DND-41 (cell line): ENCODE data around the gene FLNC.

ENCODE experiments used
- ATAC-seq: fragments of 200-7000 bp; cut with Tn5 transposase; 3 replicates; pipeline ENCODE4 v1.9.1; 2021; ENCODE audit warnings: low read depth; ENCODE audit not compliant: insufficient read depth
- DNase-seq: peaks from one replicate; pipeline ENCODE4 v3.0.0-alpha.2; 2020
- H2AFZ ChIP-seq: 2 replicates; pipeline ENCODE4 v1.6.0; 2012; ENCODE audit warnings: low read depth, low read length
- H3K27ac ChIP-seq: 2 replicates; pipeline ENCODE4 v1.5.1; 2012; ENCODE audit warnings: low read length, inconsistent platforms
- H3K27me3 ChIP-seq: fragments of 200-600 bp; sonication (generic); 2 replicates; pipeline ENCODE4 v1.6.0; 2012; ENCODE audit warnings: low read length, mild to moderate bottlenecking, inconsistent platforms; ENCODE audit not compliant: insufficient read depth, poor library complexity
- H3K36me3 ChIP-seq: 2 replicates; pipeline ENCODE4 v1.5.1; 2012; ENCODE audit warnings: low read length, inconsistent platforms; ENCODE audit not compliant: insufficient read depth
- H3K4me1 ChIP-seq: 2 replicates; pipeline ENCODE4 v1.5.1; 2012; ENCODE audit warnings: mild to moderate bottlenecking, low read length; ENCODE audit not compliant: insufficient read depth
- H3K4me2 ChIP-seq: 2 replicates; pipeline ENCODE4 v1.6.0; 2012; ENCODE audit warnings: mild to moderate bottlenecking, moderate library complexity, low read length, inconsistent platforms; ENCODE audit not compliant: insufficient read depth
- H3K4me3 ChIP-seq, 2 experiments: fragments of 200-600 bp in 1 of 2; shearing (Covaris generic) in 1 of 2; 2 replicates each; pipeline ENCODE4 v1.5.1; 2012 to 2016; ENCODE audit warnings: inconsistent platforms in 2 of 2, low read length in 2 of 2, mild to moderate bottlenecking in 2 of 2, low read depth in 1 of 2, moderate library complexity in 1 of 2
- H3K79me2 ChIP-seq: 2 replicates; pipeline ENCODE4 v1.6.0; 2012; ENCODE audit warnings: low read length, inconsistent platforms; ENCODE audit not compliant: insufficient read depth
- H3K9ac ChIP-seq: 2 replicates; pipeline ENCODE4 v1.6.0; 2012; ENCODE audit warnings: low read depth, mild to moderate bottlenecking, inconsistent platforms, low read length, moderate library complexity
- H3K9me3 ChIP-seq: 2 replicates; pipeline ENCODE4 v1.5.1; 2012; ENCODE audit warnings: low read length, moderate library complexity, mild to moderate bottlenecking, inconsistent platforms; ENCODE audit not compliant: insufficient read depth, severe bottlenecking
- H4K20me1 ChIP-seq: 2 replicates; pipeline ENCODE4 v1.6.0; 2012; ENCODE audit warnings: low read length; ENCODE audit not compliant: insufficient read depth
- EZH2 ChIP-seq: IDR thresholded peaks from 3 replicates; pipeline ENCODE4 v1.6.1; 2012; ENCODE audit warnings: borderline replicate concordance, low read depth, mild to moderate bottlenecking, moderate library complexity, low read length, inconsistent platforms; ENCODE audit not compliant: severe bottlenecking
- TF ChIP-seq, protein P1 (sequence below): IDR thresholded peaks from 2 replicates; pipeline ENCODE4 v1.5.1; 2012; ENCODE audit warnings: borderline replicate concordance, low read length, moderate library complexity, mild to moderate bottlenecking; ENCODE audit not compliant: poor library complexity, severe bottlenecking; ENCODE audit errors: extremely low read depth

Gene FLNC

DNA sequence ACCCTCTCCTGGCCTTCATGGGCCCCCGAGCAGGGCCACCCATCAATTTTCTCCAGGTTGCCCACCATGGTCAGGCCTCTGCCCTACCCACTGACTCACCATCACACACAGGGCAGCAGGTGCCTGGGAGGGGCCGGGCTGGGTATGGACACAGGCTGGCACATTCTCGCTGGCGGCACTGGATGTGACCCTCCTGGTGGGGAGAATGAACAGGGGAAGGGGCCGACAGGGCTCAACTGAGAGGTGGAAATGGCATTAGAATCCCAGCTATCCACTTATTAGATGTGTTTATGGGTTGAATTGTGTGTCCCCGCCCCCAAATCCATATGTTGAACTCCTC lies 63.9 kb downstream of the FLNC start:
- DNase-seq (no peak), ATAC-seq (no peak)
- Histone ChIP-seq H4K20me1 (no peaks in the 10 kb centered on the region), H3K9me3 (peaks cover 1% of the 10 kb centered on the region), H3K4me1 (no peaks in the 10 kb centered on the region), H3K4me3 (no peak overlapping the region), H3K4me2 (no peak overlapping the region), H3K36me3 (no peaks in the 10 kb centered on the region), H2AFZ (no peak overlapping the region), H3K79me2 (no peaks in the 10 kb centered on the region), H3K27ac (no peak overlapping the region), H3K27me3 (no peaks in the 10 kb centered on the region), H3K9ac (no peak overlapping the region)
- no peak for TF ChIP-seq EZH2
- TF ChIP-seq, protein P1, sequence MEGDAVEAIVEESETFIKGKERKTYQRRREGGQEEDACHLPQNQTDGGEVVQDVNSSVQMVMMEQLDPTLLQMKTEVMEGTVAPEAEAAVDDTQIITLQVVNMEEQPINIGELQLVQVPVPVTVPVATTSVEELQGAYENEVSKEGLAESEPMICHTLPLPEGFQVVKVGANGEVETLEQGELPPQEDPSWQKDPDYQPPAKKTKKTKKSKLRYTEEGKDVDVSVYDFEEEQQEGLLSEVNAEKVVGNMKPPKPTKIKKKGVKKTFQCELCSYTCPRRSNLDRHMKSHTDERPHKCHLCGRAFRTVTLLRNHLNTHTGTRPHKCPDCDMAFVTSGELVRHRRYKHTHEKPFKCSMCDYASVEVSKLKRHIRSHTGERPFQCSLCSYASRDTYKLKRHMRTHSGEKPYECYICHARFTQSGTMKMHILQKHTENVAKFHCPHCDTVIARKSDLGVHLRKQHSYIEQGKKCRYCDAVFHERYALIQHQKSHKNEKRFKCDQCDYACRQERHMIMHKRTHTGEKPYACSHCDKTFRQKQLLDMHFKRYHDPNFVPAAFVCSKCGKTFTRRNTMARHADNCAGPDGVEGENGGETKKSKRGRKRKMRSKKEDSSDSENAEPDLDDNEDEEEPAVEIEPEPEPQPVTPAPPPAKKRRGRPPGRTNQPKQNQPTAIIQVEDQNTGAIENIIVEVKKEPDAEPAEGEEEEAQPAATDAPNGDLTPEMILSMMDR: no peak

DNA sequence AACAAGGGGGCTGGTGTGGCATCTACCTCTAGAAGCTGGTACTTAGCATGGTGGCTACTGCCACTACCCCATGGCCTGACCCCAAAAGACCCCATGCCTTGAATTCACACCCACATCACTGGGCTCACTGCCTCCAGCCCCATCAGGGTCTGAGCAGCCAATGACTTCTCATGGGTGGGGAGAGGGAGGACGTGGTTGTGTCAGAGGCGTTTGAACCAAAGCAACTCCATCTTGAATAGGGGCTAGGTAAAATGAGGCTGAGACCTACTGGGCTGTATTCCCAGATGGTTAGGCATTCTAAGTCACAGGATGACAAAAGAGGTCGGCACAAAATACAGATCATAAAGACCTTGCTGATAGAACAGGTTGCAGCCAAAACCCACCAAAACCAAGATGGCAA lies 65.1 kb downstream of the FLNC start:
- ATAC-seq: no peak
- H3K9ac ChIP-seq: no peak overlapping the region
- H3K4me3 ChIP-seq: no peak overlapping the region
- no peak overlapping the region for H2AFZ ChIP-seq
- H3K27me3 ChIP-seq: no peaks in the 10 kb centered on the region
- H3K4me1 ChIP-seq: no peaks in the 10 kb centered on the region
- peaks cover 10% of the 10 kb centered on the region for H3K9me3 ChIP-seq
- no peaks in the 10 kb centered on the region for H3K36me3 ChIP-seq
- H4K20me1 ChIP-seq: no peaks in the 10 kb centered on the region
- H3K4me2 ChIP-seq: no peak overlapping the region
- DNase-seq: no peak
- H3K79me2 ChIP-seq: no peaks in the 10 kb centered on the region
- TF ChIP-seq EZH2: no peak
- TF ChIP-seq, protein P1: no peak
- H3K27ac ChIP-seq: no peak overlapping the region

DNA sequence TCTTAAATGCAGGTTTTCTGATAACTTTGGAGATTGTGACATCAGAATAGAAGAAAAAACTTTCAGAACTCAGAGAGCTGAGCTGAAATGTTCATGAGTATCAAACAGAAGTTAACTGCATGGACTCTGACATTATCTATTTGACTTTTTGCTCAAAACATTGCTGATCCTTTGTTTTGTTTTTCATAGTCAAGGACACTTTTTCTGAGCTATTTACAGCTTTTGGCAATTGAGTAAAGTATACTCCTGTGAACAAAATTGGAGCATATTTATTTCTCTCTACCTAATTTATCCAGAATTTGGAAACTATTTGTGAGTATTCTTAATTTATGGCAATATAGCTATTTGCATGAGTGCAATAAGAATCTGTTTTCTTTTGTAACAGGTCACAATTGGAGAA lies 69.2 kb downstream of the FLNC start:
- H3K9me3 ChIP-seq: peaks cover 13% of the 10 kb centered on the region
- DNase-seq: no peak
- TF ChIP-seq, protein P1: no peak
- no peak for TF ChIP-seq EZH2
- no peak for ATAC-seq
- H3K4me1 ChIP-seq: 0 out of 2 replicates have a peak, but pooled peaks cover 1% of the 10 kb centered on the region
- H3K36me3 ChIP-seq: no peaks in the 10 kb centered on the region
- no peak overlapping the region for H3K4me2 ChIP-seq
- H3K27me3 ChIP-seq: no peaks in the 10 kb centered on the region
- H3K4me3 ChIP-seq: no peak overlapping the region
- H3K27ac ChIP-seq: no peak overlapping the region
- H3K79me2 ChIP-seq: no peaks in the 10 kb centered on the region
- H2AFZ ChIP-seq: no peak overlapping the region
- H4K20me1 ChIP-seq: no peaks in the 10 kb centered on the region
- no peak overlapping the region for H3K9ac ChIP-seq

DNA sequence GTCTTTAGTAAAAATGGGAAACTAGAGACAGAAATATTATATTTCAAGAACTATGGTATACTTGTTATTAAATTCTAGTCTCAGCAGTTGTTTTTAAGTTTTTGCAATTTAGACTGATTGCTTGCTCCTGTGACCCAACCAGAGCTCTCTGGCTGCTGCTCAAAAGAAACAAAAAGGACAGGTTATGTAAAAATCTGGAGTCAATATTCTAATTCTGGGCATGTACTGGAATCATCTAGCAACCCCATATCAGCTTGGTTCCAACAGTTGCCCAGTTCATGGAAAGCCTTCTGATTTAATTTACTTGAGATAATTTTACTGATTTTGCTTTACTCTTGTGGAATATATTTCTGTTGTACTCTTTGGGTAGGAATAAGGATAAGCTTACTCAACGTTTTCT lies 70.0 kb downstream of the FLNC start:
- Histone ChIP-seq H3K4me1 (0 out of 2 replicates have a peak, but pooled peaks cover 3% of the 10 kb centered on the region), H4K20me1 (no peaks in the 10 kb centered on the region), H2AFZ (no peak overlapping the region), H3K4me2 (no peak overlapping the region), H3K36me3 (no peaks in the 10 kb centered on the region), H3K79me2 (no peaks in the 10 kb centered on the region), H3K4me3 (no peak overlapping the region), H3K9me3 (peaks cover 13% of the 10 kb centered on the region), H3K9ac (no peak overlapping the region), H3K27me3 (no peaks in the 10 kb centered on the region), H3K27ac (no peak overlapping the region)
- no peak for ATAC-seq
- DNase-seq: no peak
- no peak for TF ChIP-seq EZH2
- TF ChIP-seq, protein P1: no peak
